GM18502 (cell line): ENCODE results near the gene DPP6.

Experiments used
- ATAC-seq: cut with Tn5 transposase; IDR thresholded peaks from one replicate; pipeline ENCODE4 v1.9.1; 2021; ENCODE audit warnings: mild to moderate bottlenecking; ENCODE audit not compliant: unreplicated experiment, poor library complexity

Gene DPP6

DNA sequence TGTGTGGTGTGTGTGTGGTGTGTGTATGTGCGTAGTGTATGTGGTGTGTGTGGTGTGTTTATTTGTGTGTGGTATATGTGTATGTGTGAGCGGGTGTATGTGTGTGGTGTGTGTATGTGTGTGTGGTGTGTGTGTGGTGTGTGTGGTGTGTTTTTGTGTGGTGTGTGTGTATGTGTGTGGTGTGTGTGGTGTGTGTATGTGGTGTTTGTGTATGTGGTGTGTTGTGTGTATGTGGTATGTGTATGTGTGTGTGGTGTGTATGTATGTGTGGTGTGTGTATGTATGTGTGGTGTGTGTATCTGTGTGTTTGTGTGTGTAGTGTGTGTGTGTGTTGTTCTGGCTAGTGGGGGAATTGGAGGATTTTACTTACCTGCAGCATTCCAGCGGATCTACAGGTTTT, 523.3 kb downstream of the DPP6 start:
- ATAC-seq, result no peak

DNA sequence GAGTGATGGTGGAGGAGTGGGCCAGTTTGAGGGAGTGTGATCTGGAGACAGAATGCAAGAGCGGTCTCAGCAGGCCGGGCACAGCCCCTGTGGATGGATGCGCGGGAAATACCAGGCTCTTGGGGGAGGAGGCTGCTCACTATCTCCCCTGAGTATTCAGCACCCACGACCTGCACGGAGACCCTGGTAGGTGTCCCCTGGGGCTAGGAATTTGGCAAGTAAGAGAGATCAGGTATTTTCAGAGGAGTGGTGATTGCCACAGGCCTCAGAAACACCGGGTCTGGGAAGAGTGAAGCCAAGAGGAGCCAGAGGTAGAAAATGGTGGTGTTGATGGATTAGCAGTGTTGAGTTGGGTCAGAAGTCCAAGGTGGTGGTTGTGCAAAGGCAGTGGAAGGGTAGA, 524.4 kb downstream of the DPP6 start:
- ATAC-seq, result no peak

DNA sequence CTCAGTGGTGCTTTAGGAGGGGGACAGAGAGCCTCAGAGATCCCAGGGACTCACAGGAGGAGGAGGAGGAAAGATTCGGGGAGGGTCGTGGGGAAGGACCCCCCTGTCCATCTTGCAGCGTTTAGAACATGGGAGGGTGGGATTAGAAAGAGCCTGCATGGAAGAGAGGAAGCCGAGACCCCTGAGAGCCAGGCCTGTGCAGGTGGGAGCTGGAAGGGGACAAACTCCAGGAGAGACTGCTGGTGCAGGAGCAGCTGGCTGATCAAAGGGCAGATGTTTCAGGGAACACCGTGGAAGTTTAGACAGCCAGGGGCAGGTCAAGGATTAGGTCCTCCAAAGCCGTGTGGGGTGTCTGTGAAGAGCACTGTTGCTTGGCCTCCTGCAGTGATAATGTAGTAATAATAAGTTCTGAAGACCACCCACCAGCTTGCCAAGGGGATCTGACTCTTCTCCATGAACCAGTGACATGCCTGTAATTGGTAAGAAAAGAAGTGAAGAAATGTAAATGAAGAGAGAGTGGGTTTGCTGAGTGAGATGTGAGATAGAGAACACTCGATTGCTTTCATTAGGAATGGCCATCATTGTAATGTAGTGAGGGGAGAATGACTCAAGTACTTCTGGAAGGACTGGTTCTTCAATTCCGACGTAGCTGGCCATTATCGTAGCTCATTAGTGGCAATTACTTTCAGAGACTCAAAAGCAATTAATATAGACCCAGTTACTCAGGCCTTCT, 525.1 kb downstream of the DPP6 start:
- no peak for ATAC-seq

DNA sequence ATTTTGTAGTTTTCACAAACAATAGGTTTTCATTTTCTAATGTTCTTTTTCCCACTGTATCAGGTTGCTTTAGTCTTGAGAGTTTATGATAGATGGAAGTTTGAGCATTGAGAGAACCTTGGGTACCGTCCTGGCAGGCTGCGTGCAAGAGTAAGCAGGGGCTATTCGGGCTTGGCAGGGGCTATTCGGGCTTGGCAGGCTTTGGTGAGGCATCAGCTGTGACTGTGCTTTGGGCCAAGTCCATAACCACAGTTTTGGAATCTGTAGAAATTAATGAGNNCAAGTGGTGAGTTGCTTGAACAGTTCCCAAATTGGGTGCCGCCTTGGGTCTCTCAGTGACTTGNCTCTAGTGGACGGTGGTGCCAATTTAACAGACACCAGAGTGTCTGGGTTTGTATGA, 526.1 kb downstream of the DPP6 start:
- ATAC-seq, result no peak

DNA sequence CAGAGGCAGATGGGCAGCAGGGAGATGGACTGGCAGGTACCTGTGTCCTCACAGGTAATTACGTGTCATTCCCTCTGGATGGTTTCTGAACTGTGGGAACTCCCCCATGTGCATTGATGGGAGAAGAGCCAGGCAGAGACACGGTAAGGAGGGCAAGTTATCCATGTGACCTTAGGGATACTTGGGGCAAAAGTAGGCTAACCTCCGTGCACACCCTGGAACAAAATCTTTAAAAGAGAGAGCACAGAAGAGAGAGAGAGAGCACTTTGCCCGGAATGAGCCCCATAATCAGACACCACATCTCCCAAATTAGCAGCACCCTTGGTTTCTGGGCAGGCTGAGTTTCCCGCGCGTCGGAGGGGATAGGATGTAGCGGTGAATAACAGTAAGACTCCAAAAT, 527.5 kb downstream of the DPP6 start:
- no peak for ATAC-seq

DNA sequence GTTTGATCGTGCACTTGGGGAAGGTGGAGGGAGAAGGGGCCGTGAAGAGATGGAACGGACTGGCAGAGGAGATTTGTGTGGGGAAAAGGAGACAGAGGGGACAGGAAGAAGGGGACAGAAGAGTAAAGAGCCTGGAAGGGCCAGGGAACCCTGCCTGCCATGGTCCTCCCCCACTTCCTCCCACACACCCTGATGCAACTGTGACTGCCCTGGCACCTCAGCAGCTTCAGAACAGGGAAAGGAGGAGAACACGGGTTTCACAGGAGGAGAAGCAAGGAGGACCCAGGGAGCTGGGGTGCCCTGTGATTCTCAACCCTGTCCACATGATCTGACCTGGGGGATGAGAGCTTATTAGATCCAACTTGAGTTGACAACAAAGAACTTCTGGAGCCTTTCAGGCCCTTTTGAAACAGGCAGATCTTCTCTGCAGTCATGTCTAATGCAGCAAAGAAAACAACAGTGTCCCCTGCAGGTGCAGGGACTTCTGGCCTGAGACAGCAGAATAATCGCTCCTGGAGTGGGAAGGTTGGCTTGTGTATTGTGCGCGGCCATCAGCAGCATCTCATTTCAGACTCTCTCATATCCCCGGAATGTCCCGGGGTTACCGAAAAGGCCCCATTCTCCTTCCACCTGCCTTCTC, 529.2 kb downstream of the DPP6 start:
- ATAC-seq, result no peak

DNA sequence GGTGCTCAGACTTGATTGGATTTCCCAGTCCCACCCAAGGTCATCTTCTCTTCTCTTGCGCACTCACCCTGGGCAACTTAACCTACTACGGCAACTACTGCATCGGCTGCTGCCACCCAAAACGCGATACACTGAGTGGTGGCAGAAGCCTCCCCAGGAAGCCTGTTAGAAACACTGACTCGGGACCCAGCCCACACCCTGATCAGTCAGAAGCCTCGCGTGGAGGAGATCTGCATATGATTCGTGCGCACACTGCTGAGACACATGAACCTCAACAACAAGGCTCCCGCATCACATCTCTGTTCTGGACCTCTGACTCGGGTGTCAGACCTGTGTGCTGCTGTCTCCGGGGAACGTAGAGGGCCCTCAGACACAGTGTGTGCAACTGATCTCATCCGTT, 531.3 kb downstream of the DPP6 start:
- no peak for ATAC-seq

DNA sequence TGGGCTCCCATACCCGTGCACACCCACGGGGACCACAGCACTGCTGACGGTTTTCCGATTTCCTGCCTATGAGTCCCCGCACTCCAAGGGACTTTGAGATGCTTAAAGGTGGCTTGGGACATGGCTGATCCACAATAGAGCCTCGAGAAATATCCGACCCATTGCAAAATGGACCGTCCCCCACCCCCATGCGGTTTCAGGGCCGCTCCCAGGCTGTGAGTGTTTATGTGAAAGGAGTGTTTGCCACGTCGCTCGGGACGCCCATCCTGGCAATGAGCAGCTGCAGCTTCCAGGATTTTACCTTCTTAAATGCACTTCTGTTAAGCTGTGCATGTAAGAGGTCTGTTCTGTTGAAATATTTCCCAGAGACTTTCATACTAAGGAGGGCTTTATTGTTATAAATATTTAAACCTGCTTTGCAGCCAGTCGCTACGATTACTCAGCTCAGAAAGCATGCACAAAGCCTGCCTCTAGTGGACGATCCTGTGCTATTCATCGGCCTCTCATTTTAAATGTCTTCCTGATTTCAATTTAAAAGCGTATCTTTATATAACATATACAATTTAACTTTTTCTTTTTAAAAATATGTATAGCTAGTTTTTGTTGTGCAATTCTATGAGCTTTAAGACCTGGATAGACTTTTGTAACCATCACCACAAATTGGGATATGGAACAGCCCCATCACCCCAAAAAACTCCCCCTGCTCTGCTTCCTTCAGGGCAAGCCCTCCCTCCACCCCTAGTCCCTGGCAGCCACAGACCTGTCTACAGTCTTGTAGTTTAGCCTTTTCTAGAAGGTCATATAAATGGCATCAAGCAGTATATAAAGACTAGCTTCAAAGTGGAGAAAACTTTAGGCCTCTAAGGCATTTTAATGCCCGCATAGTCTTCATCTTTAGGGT, 532.4 kb downstream of the DPP6 start:
- ATAC-seq, result no peak

DNA sequence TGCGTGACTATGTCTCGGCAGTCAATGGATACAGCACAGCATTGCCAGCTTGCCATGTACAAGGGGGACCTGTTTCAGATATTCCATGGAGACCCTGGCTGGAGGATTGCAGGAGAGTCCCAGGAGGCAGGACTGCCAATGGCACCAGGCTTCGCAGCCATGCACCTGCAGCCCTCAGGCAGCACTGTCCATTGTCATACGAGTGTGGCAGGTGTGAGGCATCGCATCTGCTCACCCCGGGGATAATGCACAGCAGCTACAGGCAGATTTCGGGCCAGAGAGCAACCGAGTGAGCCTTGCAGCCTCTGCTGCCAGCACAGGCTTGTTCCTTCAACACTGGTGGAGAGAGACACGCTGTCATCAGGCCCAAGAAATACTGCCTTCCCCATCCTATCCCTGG, 535.6 kb downstream of the DPP6 start:
- ATAC-seq, result no peak

DNA sequence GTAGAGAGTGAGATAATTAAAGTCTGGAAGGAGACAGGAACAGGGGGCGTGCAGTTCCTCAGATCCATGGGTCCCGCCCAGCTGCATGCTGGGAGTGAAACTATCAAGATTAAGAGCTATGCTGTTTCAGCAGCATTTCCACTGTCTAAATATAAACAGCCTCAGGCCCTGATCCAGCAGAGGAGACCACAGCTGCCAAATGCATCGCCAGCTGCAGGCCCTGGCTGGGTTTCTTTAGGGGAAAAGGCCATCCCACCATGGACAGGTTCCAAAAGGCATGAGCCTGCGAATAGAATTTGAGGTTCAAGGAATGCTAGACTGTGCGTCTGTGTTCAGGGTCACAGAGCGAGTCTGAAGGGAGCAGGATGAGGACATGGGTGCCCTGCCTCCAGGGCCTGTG, 539.3 kb downstream of the DPP6 start:
- no peak for ATAC-seq

DNA sequence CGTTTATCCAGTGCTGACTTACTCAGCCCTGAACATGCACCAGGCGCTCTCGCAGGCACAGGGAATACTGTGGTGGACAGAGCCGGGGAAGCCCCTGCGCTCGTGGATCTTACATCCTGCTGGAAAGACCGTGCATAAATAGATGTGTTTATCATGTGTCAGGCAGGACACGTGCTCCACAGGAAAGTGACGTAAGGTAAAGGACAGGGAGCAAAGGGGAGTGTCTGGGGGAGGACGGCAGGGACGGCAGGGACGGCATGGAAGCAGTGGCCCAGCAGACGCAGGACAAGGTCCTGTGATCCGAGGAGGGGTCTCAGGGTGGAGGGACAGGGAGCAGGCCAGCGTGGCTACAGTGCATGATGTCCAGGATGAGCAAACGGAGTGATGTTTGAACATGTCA, 540.2 kb downstream of the DPP6 start:
- ATAC-seq, result no peak

DNA sequence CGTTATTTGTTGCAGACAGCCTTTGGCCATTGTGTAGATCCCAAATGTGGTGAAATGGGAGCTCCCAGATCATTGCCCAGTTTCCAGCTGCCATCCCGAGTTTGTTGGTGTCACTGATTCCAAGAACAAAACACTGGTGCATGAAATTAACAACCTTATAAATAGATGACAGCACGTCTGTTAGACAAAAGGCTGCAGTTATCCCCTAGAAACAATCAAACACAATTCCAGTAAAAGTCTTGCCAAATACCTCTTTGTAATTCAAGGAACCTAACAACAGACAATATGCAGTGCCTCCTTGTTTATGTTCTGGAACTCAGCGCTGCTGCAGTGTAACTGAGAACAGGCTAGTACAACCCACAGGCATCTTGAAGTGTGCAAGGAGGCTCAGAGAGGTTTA, 546.2 kb downstream of the DPP6 start:
- no peak for ATAC-seq

DNA sequence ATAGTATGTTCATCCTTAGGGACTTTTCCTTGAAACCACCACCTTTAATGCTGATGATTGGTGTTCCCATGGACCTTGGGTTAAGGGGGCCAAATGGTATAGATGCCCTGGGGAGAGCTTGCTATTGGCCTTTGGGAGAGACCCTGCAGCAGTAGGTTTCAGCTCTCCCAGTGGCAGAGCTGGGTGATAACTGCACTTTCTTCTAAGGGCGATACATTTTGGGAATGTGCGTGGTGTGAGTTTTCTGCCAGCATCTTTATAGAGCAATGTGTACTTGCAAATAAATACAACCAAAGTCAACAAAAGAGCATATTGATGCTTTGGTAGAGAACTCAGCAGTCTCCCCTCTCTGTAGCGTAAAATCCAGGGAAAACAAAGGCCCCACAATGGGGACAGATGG, 546.7 kb downstream of the DPP6 start:
- ATAC-seq, result no peak

DNA sequence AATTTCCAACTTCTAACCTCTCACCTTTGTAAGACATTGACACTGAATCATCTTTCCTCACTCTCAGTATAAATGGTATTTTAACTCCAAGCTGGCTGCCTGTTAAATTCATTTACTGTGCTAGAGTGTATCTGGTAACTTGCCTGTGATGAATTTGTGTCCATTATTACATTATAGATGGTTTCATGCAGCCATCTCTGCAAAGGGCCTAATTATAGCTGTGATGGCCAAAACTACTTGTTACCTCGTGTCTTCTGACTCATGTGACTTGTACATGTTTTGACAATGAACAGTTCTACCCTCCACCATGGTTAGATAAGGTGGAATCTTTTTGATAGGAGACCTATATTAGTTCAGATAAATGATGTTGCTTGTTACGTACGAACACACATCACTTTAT, 558.7 kb downstream of the DPP6 start:
- ATAC-seq, result no peak

DNA sequence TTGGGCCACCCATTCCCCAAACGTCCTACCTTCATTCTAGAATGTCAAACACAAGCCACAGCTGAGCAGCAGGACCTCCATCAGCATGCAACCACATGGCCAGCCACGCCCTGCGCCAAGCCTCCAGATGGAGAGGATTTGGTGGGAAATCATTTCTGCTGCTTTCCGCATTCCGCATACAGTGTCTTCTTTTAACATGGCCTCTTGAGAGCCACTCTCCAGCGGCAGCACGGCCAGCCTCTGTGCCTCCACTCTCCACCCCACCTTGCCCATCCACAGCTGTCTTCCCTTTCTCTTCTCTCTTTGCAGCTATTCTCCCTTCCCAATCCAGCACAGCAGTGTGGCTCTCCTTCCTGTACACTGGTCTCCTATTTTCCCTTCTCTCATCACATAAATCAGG, 561.6 kb downstream of the DPP6 start:
- ATAC-seq, result no peak

DNA sequence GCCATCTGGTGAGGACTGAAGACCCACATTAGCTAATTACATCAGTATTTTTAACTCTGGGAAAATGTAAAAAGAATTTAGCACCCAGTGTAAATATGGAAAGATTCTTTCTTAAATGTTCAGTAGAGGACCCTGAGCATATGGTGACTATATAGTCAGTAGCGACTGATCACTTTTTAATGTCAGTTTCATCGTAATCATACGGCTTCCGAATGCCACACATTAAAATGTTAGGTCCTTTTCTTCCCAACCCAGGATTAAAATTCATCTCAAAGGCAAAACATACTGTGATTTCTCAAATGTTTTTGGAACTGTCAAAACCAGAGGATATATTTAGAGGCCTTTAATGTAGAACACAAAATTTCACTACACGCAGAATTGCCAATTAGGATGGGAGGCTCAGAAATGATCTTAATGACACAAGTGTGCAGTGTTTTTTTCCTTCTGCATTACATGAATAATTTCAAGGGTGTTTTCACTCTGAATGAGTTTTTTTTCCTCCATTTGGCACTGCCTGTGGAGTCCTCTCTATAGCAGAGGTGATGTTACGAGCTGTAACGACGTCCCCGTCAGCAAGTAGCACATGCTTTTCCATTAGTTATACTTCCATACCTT, 568.0 kb downstream of the DPP6 start:
- no peak for ATAC-seq

DNA sequence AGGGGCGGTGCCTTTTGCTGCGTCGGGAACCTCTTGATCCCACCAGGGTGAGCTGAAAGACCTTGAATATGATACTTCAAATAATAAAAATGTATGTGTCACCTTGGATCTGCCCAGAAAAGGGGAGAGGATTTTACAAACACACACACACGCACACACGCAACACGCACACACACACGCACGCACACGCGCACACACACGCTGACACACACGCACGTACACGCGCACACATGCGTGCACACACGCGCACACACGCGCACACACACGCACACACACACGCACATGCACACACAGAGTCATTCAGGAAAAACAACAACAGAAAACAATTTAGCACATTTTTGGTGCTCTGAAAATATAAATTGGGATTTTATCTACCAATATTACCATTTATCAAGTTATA, 571.2 kb downstream of the DPP6 start:
- ATAC-seq, result no peak

DNA sequence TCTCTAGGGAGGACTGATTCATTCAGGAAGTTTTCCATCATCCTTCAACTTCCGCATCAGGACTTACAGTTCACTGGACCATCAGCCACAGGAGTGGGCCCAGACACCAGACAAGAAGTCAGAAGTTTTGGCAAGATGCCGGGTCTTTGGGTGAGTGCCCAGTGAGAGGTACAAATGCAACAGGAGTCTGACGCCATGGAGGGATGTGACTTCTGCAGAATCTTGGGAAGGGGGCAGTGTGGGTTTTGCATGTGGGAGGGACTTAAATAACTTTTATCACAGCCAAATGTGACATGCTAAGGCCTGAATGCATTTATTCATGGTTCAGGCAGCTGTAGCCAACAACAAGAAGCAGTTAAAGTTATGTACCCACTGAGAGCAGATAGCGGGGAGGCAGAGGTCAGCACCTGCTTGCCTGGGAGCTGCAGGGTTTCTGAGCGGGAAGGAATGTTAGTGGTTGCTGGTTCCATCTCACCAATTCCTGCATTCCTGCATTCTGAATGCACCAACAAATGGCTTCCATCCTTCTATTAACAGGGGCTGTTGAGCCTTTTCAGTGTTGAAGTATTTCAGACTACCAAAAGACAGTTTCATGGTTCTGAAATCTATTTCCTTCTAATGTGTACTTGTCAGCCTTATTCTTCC, 575.6 kb downstream of the DPP6 start:
- no peak for ATAC-seq

DNA sequence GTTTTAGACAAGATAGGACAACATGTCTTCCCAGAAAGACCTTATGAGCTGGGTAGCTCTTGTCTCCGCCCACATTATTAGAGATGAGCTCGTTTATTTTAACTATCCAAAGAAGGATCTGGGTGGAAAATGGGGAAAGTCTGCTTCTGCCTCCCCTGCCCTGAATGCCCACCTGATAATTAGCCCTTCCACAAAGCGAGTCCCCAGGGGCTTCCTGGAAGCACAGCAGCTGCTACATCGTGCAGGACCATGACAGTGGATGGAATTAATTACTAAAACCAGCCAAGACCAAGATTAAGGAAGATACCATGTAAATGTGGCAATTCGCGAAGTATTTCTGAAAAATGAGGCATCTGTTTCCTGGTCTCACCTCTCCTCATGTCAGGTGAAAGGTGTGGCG, 576.4 kb downstream of the DPP6 start:
- no peak for ATAC-seq

DNA sequence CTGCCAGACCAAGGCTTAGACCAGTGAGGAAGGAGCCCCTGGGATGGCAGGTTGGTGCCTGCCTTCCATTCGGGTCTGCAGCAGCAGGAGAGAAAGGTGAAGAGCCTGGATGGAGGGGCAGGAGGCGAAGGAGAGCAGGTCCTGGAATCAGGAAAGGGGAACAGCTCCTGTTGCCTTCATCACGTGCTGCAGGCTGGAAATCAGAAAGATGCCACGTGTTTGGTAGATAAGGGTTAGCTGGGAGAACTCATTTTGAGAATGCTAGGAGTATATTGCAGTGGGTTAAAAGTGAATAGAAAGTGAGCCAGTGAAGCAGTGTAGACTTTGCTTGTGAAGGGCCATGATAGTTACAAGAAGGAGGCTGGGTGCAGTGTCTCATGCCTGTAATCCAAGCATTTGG, 579.0 kb downstream of the DPP6 start:
- no peak for ATAC-seq
